HT-29 (cell line): ENCODE results near the gene SRSF10. TPM values are rescaled to one million over a fixed set of nuclear protein-coding genes. Genes with fewer than 3 reads are reported as not detected.
A peak's percentile ranks its signal among the peaks of the same experiment; 100 is the strongest.
"Not testable (repeated sequence)": the region's sequence is repeated elsewhere in the genome, so short reads cannot be mapped to it uniquely, and the experiment has no call there.

ENCODE experiments used
- DNase-seq: peaks from one replicate; pipeline ENCODE4 v3.0.0-alpha.2; 2015; ENCODE audit warnings: low spot score
- total RNA-seq: library from RNA; depleted of rRNA; stranded (reverse); fragments of >200 nt; shearing (Covaris generic); gene quantifications from 2 replicates; pipeline ENCODE4 v1.2.3, GENCODE V29; 2014

SRSF10 gene
- total RNA-seq, 1 experiment from 2014 or later, result 147 TPM

GRCh38 chr1:23958810-23959460 is 21.2 kb downstream of the SRSF10 start:
- DNase-seq, result peak; percentile 92

DNA sequence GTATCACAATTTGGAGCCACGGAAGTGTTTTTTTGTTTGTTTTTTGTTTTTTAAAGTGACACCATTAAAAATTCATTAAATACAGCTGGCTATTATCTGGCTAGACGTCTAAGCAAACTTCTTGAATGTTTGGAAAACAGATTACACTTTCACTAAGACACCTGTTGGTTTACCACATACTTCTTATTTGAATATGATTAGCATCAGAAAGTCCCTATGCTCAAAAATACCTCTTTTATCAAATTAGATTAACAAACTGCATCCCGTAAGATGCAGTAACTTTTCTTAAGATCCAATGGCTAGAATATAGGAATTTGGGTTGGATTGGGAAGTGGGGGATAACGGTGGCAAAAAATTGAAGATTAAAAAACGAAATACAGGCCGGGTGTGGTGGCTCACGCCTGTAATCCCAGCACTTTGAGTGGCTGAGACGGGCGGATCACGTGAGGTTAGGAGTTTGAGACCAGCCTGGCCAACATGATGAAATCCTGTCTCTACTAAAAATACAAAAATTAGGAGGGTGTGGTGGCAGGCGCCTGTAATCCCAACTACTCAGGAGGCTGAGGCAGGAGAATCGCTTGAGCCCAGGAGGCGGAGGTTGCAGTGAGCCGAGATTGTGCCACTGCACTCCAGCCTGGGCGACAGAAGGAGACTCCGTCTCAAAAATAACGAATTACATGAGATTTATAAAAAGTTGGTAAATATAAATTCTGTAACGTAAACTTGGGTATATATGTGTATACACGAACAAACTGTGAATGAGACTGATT is 21.9 kb downstream of the SRSF10 start:
- not testable (repeated sequence) for DNase-seq

DNA sequence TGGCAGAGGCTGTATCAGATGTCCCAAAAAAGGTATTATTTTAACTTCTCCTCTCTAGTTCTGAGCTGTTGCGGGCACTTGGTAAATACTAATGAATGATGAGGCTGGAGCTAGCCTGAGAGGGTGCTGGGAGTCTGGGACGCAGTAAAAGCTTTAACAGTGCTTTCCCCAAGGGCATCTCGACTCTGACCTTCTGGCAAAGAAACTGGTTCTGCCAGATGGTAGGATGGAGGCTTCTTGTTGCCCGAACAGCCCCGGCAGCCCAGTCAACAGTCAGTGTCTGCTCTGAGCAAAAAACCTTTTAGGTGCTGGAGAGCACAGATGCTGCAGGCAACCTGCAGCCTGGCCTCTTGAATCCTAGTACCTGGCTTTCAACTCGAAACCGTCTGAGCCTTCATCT is 23.0 kb downstream of the SRSF10 start:
- peak; percentile 80 for DNase-seq

GRCh38 chr1:23953020-23953419 is 27.1 kb downstream of the SRSF10 start:
- no peak for DNase-seq

GRCh38 chr1:23947366-23947765 is 32.8 kb downstream of the SRSF10 start:
- DNase-seq, result no peak

DNA sequence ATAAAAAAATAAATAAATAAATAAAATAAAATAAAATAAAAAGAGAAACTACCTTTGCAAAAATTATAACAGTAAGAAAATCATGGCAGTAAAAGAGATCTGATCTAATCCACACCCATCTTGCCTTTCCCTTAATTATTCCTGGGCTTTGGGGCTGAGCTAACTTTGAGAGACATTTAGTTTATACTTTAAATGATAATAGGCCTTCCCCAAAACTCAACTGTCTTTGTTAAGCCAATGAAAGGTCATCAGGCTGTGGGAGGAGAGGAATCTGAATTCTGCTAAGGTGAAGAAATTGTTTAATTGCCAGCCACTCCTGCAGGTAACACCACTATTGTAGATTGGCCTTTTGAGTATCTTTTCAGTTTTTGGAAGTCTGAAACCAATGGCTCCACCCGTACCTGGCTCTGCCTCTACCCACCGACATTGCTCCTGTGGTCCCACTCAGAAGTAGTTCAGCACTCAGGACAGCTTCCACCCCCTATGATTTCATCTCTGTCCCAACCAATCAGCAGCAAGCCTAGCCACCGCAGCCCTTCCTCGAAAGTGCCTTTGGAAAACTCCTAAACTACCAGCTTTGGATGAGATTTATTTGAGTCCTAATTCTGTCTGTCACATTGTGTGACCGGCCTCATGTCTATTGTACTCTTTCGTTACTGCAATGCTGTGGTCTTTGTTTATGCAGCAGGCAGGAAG is 43.5 kb downstream of the SRSF10 start:
- no peak for DNase-seq

GRCh38 chr1:23931491-23931880 is 48.6 kb downstream of the SRSF10 start:
- DNase-seq, result no peak

GRCh38 chr1:23930861-23931490 is 49.2 kb downstream of the SRSF10 start:
- DNase-seq, result no peak

GRCh38 chr1:23930270-23930669 is 49.9 kb downstream of the SRSF10 start:
- no peak for DNase-seq

DNA sequence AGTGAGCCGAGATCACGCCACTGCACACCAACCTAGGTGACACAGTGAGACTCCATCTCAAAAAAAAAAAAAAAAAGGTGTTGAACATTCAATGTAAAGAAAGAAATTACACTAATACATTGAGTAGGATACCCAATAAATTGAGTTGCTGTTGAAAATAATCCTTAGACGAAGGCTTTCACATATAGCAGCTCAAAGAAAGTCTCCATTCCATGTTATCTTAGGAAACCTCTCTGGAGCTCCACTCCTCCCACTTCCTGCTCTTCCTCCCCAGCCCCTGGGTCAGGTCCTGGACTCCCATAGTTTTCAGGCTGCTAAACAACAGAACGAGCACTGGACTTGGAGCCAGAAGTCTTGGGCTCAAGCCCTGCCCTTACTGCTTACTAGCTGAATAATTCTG is 51.3 kb downstream of the SRSF10 start:
- DNase-seq, result no peak

DNA sequence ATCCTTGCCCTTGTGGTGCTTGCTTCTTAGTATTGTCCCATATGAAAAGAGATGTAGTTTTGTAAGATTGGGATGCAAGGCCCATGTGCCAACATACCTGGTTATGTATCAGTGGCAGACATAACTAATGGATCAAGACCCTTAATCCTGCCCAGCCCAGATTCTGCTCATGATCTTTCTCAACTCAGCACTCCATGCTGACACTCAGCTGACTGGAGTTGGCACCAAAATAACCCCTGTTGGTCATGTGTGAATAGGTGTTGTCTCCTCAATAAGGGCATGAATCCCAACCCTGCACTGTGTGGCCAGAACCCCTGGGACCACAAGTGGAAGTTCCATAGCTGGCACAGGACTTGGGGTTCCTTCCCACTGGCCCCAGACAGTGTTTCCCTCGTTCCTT is 53.0 kb downstream of the SRSF10 start:
- no peak for DNase-seq

- DNase-seq, result no peak
These were observed 54.8 kb downstream of the SRSF10 start for GRCh38 chr1:23925279-23925678.

DNA sequence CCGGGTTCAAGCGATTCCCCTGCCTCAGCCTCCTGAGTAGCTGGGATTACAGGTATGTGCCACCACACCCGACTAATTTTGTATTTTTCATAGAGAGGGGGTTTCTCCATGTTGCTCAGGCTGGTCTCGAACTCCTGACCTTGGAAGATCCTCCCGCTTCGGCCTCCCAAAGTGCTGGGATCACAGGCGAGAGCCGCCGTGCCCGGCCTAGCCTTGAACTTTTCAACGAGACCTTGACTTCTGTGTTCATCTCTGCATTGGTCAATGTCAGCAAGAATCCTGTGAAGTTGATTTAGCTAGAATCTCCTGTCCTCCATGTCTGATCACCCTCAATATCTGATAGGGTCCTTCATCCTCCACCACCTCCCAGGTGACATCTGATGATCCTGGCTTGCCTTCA is 55.5 kb downstream of the SRSF10 start:
- no peak for DNase-seq

- DNase-seq, result no peak
These were observed 56.3 kb downstream of the SRSF10 start for GRCh38 chr1:23923592-23924499.

GRCh38 chr1:23922321-23922943 is 57.7 kb downstream of the SRSF10 start:
- DNase-seq, result no peak

- DNase-seq, result peak; percentile 95
These were observed 63.7 kb downstream of the SRSF10 start for GRCh38 chr1:23916209-23917131.

- DNase-seq, result no peak
These were observed 64.7 kb downstream of the SRSF10 start for GRCh38 chr1:23915466-23915865.

GRCh38 chr1:23914921-23915320 is 65.2 kb downstream of the SRSF10 start:
- no peak for DNase-seq
